ENCODE measurements around the gene RAB31.

DNA sequence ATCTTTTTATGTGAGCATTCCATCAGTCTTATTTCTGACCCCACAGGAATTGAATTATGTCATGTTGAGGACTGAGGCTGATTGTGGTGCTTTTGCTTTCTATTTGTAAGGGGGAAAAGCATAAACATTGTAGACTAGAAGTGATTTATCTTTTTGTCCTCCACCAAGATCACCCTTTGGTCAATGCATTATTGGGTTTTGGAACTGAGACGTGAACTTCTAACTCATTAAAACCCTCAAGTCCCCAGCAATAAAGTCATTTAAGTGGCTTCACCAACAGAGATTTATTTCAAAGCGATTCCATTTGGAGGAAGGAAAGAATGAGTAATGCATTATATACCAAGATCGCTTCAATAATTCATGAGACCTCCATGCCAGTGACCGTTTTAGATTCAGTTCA lies 102.2 kb downstream of the RAB31 start:
- TF ChIP-seq, protein P1, sequence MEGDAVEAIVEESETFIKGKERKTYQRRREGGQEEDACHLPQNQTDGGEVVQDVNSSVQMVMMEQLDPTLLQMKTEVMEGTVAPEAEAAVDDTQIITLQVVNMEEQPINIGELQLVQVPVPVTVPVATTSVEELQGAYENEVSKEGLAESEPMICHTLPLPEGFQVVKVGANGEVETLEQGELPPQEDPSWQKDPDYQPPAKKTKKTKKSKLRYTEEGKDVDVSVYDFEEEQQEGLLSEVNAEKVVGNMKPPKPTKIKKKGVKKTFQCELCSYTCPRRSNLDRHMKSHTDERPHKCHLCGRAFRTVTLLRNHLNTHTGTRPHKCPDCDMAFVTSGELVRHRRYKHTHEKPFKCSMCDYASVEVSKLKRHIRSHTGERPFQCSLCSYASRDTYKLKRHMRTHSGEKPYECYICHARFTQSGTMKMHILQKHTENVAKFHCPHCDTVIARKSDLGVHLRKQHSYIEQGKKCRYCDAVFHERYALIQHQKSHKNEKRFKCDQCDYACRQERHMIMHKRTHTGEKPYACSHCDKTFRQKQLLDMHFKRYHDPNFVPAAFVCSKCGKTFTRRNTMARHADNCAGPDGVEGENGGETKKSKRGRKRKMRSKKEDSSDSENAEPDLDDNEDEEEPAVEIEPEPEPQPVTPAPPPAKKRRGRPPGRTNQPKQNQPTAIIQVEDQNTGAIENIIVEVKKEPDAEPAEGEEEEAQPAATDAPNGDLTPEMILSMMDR (IDR thresholded peaks at IDR 0.05): no peak
- TF ChIP-seq EP300 (IDR thresholded peaks at IDR 0.05): no peak

Data from tibial nerve (tissue), 4 donors.